Left ventricle myocardium inferior (tissue), 1 donor: ENCODE measurements around the gene CRIP3. TPM values are rescaled to one million over a fixed set of nuclear protein-coding genes. Genes with fewer than 3 reads are reported as not detected.

Source experiments
- DNase-seq: peaks from one replicate; pipeline ENCODE4 v3.0.0-alpha.2; 2020
- H3K27ac ChIP-seq: fragments of 200-600 bp; replicated peaks from 2 replicates; pipeline ENCODE4 v1.8.0; 2021
- H3K27me3 ChIP-seq: fragments of 200-600 bp; 2 replicates; pipeline ENCODE4 v1.8.0; 2021; ENCODE audit warnings: low read depth
- H3K36me3 ChIP-seq: fragments of 200-600 bp; 2 replicates; pipeline ENCODE4 v1.8.0; 2021
- H3K4me1 ChIP-seq: fragments of 200-600 bp; 2 replicates; pipeline ENCODE4 v1.8.0; 2021
- H3K4me3 ChIP-seq: fragments of 200-600 bp; 2 replicates; pipeline ENCODE4 v1.8.0; 2021; ENCODE audit warnings: mild to moderate bottlenecking, moderate library complexity
- H3K9me3 ChIP-seq: fragments of 200-600 bp; replicated peaks from 2 replicates; pipeline ENCODE4 v1.8.0; 2021
- intact Hi-C: fragments of 100-400 bp; cut with micrococcal nuclease; formaldehyde crosslinking; loops from one replicate; pipeline ENCODE4 v1.11.0; 2022
- total RNA-seq: library from RNA; stranded (reverse); fragmentation: NEBNext Ultra II Directional; extraction: Animal tissue kit (Norgen Biotek cat#: 25700); gene quantifications from one replicate; pipeline ENCODE4 v1.2.1, GENCODE V29; 2021
- TF ChIP-seq, protein P1 (sequence below): fragments of 200-600 bp; IDR thresholded peaks from 2 replicates; pipeline ENCODE4 v1.8.0; 2021; ENCODE audit warnings: antibody characterized with exemption, mild to moderate bottlenecking, borderline replicate concordance
- donor health status: DM: no; HTN: yes; CAD: no; lungs with severe emphysema.

Gene CRIP3
- total RNA-seq, 1 donor from 2014 or later: 42.3 TPM

DNA sequence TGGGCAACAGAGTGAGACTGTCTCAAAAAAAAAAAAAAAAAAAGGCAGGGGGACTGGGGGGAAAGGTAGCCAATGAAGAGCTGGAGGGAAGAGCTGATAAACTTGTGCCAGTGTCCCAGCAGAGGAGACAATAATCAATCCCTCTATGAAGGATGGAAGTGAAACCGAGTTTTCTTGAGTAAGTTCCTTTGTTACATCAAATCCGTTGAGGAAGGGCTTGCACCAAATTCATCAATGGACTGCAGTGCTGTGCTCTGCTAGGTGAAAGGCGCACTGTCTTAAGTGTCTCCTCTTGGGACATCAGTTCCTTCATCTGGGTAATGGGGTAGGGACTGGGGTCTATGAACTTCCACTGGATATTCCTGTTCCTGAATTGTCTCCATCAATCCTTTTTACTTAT, 3.0 kb upstream of the CRIP3 start:
- intact Hi-C loops: no loop called here
- H3K36me3 ChIP-seq: no peaks in the 10 kb centered on the region
- H3K27ac ChIP-seq: no peak overlapping the region
- TF ChIP-seq, protein P1, sequence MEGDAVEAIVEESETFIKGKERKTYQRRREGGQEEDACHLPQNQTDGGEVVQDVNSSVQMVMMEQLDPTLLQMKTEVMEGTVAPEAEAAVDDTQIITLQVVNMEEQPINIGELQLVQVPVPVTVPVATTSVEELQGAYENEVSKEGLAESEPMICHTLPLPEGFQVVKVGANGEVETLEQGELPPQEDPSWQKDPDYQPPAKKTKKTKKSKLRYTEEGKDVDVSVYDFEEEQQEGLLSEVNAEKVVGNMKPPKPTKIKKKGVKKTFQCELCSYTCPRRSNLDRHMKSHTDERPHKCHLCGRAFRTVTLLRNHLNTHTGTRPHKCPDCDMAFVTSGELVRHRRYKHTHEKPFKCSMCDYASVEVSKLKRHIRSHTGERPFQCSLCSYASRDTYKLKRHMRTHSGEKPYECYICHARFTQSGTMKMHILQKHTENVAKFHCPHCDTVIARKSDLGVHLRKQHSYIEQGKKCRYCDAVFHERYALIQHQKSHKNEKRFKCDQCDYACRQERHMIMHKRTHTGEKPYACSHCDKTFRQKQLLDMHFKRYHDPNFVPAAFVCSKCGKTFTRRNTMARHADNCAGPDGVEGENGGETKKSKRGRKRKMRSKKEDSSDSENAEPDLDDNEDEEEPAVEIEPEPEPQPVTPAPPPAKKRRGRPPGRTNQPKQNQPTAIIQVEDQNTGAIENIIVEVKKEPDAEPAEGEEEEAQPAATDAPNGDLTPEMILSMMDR: no peak
- no peaks in the 10 kb centered on the region for H3K9me3 ChIP-seq
- DNase-seq: no peak
- H3K27me3 ChIP-seq: no peaks in the 10 kb centered on the region
- peaks cover 19% of the 10 kb centered on the region for H3K4me1 ChIP-seq
- H3K4me3 ChIP-seq: no peak overlapping the region

- H3K27ac ChIP-seq: no peak overlapping the region
- H3K27me3 ChIP-seq: no peaks in the 10 kb centered on the region
- intact Hi-C loops: no loop called here
- no peak for DNase-seq
- H3K4me1 ChIP-seq: peaks cover 25% of the 10 kb centered on the region
- H3K36me3 ChIP-seq: no peaks in the 10 kb centered on the region
- no peak overlapping the region for H3K4me3 ChIP-seq
- H3K9me3 ChIP-seq: no peaks in the 10 kb centered on the region
- TF ChIP-seq, protein P1: no peak
Observed at GRCh38 chr6:43310624-43311023, 2.0 kb upstream of the CRIP3 start.

DNA sequence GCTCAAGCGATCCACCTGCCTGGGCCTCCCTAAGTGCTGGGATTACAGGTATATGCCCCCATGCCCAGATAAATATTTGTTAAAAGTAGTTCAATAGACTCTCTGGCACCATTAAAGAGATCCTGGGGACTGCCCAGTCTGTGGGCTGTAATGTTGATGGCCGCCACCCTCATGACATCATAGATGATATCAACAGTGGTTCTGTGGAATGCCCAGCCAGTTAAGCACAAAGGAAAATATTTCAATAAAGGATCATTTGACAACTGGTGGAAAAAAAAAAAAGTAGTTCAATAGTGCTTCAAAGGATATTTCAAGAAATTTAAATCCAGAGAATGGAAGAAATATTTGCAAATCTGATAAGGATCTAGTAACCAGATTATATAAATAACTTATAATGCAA, 1.5 kb upstream of the CRIP3 start:
- Histone ChIP-seq H3K36me3 (no peaks in the 10 kb centered on the region), H3K4me1 (peaks cover 25% of the 10 kb centered on the region), H3K4me3 (no peak overlapping the region), H3K27me3 (no peaks in the 10 kb centered on the region), H3K9me3 (no peaks in the 10 kb centered on the region), H3K27ac (no peak overlapping the region)
- TF ChIP-seq, protein P1: no peak
- no peak for DNase-seq
- intact Hi-C loops: no loop called here

DNA sequence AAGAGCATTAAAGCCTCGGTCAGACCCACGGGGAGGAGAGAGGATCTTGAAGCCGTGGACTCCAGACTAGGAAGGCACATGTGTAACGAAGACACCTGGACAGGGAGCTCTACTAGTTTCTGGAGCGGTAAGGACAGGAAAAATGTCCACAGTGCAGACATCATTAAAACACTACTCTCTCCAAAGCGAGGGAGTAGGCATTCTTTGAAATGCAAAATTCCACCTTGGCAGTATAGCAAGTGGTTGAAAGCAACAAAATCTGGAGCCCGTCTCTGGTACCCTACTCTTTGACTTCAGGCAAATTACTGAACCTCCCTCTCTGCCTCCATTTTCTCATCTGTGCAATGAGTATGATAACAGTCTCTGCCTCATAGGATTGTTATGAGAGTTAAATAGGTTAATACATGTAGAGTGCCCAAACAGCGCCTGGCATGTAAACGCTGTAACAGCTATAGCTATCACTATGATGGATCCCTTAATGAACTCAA, 408 bp upstream of the CRIP3 start:
- TF ChIP-seq, protein P1: no peak
- H3K36me3 ChIP-seq: no peaks in the 10 kb centered on the region

DNA sequence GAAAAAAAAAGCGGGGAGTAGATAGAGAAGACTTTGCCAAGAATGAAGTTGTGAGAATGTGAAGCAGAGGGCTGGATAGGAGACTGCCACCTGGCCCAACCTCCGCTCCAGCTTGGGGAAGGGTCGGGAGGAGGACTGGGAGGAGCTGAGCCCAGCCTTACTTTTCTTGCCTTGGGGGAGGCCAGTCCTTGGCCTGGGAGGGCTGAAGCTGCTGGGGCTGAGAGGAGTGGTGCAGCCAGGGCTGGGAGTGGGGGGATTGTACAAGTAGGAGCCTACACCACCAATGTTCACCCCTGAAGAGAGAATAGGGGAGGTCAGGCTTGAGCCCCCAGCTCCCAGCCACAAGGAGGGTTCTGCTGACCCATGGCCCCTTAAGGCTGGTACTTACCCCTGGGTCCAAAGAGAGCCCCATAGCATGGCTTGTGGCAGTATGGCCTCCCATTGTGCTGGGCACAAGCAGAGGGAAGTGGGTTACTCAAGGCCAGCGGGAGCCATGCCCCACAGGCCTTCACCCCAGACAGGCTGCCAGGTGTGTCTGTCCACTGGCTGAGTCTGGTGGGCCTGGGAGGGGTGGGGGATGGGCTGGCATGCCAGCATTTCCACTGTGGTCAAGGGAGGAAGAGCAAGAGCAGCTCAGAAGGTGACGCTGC, 1.1 kb downstream of the CRIP3 start:
- Histone ChIP-seq H3K4me1 (peaks cover 25% of the 10 kb centered on the region), H3K27ac (peak overlapping the region; percentile 77), H3K36me3 (no peaks in the 10 kb centered on the region), H3K4me3 (peak overlapping the region; percentile 69), H3K27me3 (no peaks in the 10 kb centered on the region), H3K9me3 (no peaks in the 10 kb centered on the region)
- TF ChIP-seq, protein P1: no peak
- DNase-seq: no peak
- intact Hi-C loops: no loop called here

More for the DNA sequence above, 408 bp upstream of the CRIP3 start:
- Histone ChIP-seq H3K4me1 (peaks cover 25% of the 10 kb centered on the region), H3K27ac (peak overlapping the region; percentile 77), H3K4me3 (peak overlapping the region; percentile 69), H3K27me3 (no peaks in the 10 kb centered on the region), H3K9me3 (no peaks in the 10 kb centered on the region)
- intact Hi-C loops: no loop called here
- DNase-seq: no peak
